Prostate gland (tissue), 2 donors: ENCODE data around the gene MGAT4C.

ENCODE experiments used
- CTCF ChIP-seq, 4 experiments: fragments of 200-600 bp in 2 of 4; fragments of 450-650 bp in 2 of 4; sonication (generic) in 2 of 4; IDR thresholded peaks; 1 replicate in 3 of 4; 2 replicates in 1 of 4; pipeline ENCODE4 v1.5.1; 2016 to 2019; ENCODE audit warnings: antibody characterized with exemption in 4 of 4, mild to moderate bottlenecking in 2 of 4, moderate library complexity in 2 of 4
- POLR2A ChIP-seq: fragments of 450-650 bp; IDR thresholded peaks from one replicate; pipeline ENCODE4 v1.6.1; 2016; ENCODE audit warnings: antibody characterized with exemption, mild to moderate bottlenecking
- POLR2AphosphoS5 ChIP-seq: sonication (generic); formaldehyde crosslinking; IDR thresholded peaks from one replicate; pipeline ENCODE4 v1.6.1; 2017; ENCODE audit warnings: antibody characterized with exemption

GRCh38 chr12:85923767-85924331 is 332.3 kb downstream of the MGAT4C start:
- TF ChIP-seq CTCF (IDR thresholded peaks at IDR 0.05) (peak; percentile 64 to 72 (median 68)), POLR2A (no peak), POLR2AphosphoS5 (no peak)
